GM19193 (cell line): ENCODE results near the gene TNRC6C.

Experiments used
- POLR2A ChIP-seq: IDR thresholded peaks from 4 replicates; pipeline ENCODE4 v1.6.1; 2011; ENCODE audit not compliant: insufficient read depth, insufficient read length; ENCODE audit errors: extremely low read depth

TNRC6C gene

GRCh38 chr17:78124081-78124835, 165.8 kb downstream of the TNRC6C start:
- TF ChIP-seq POLR2A = peak; percentile 50

GRCh38 chr17:78124836-78125137, 166.3 kb downstream of the TNRC6C start:
- peak; percentile 32 for TF ChIP-seq POLR2A

- TF ChIP-seq POLR2A = no peak
These were observed 166.8 kb downstream of the TNRC6C start for GRCh38 chr17:78125138-78125913.

GRCh38 chr17:78125976-78126894, 167.7 kb downstream of the TNRC6C start:
- TF ChIP-seq POLR2A = peak; percentile 30

- no peak for TF ChIP-seq POLR2A
These were observed 168.4 kb downstream of the TNRC6C start for GRCh38 chr17:78126895-78127238.

GRCh38 chr17:78127239-78127887, 168.9 kb downstream of the TNRC6C start:
- TF ChIP-seq POLR2A = peak; percentile 59

- TF ChIP-seq POLR2A = no peak
These were observed 169.5 kb downstream of the TNRC6C start for GRCh38 chr17:78127888-78128550.

- TF ChIP-seq POLR2A = peak; percentile 65
These were observed 170.2 kb downstream of the TNRC6C start, which contains the start of gene TMC6 for GRCh38 chr17:78128551-78129350. TSS of gene TMC6 (minus strand) at chr17:78128755. CDS start at chr17:78126832, 1,923 bp downstream.

GRCh38 chr17:78129351-78130089, 171.0 kb downstream of the TNRC6C start:
- TF ChIP-seq POLR2A = peak; percentile 19

GRCh38 chr17:78130090-78130436, 171.6 kb downstream of the TNRC6C start:
- TF ChIP-seq POLR2A = no peak

- TF ChIP-seq POLR2A = peak; percentile 79
These were observed 172.1 kb downstream of the TNRC6C start, which contains the start of gene TMC8 for GRCh38 chr17:78130437-78131101. TSS of gene TMC8 (plus strand) at chr17:78130771. CDS start at chr17:78131589, 818 bp downstream.
